A673 (cell line): ENCODE data around the gene IL18R1. TPM values are rescaled to one million over a fixed set of nuclear protein-coding genes. Genes with fewer than 3 reads are reported as not detected.

Source experiments
- BruUV-seq: library from RNA; stranded (reverse); fragments of 400-500 nt; replicated peaks from 2 replicates; lab custom pipeline; 2021; lab: Mats Ljungman, UMichigan
- CTCF ChIA-PET: fragments of 300-600 bp; sonication (Branson Sonifier 250); formaldehyde crosslinking; loops from one replicate; lab custom pipeline; 2022; ENCODE audit warnings: antibody characterized with exemption; lab: Charles Lee
- POLR2A ChIA-PET: fragments of 300-600 bp; sonication (Branson Sonifier 250); formaldehyde crosslinking; loops from one replicate; lab custom pipeline; 2022; ENCODE audit warnings: antibody characterized with exemption; ENCODE audit not compliant: low non-redundant PET; lab: Charles Lee
- DNase-seq: peaks from one replicate; pipeline ENCODE4 v3.0.0-alpha.2; 2015; ENCODE audit warnings: low spot score
- H3K27ac ChIP-seq: fragments of 200-600 bp; sonication (generic); 2 replicates; pipeline ENCODE4 v1.5.1; 2016; ENCODE audit warnings: mixed run types, low read depth, mild to moderate bottlenecking, mixed read lengths, antibody characterized with exemption, low read length; ENCODE audit not compliant: poor library complexity, severe bottlenecking
- H3K27me3 ChIP-seq: fragments of 200-600 bp; sonication (generic); replicated peaks from 2 replicates; pipeline ENCODE4 v1.6.1; 2017; ENCODE audit warnings: mixed run types, low read depth, mild to moderate bottlenecking, mixed read lengths, antibody characterized with exemption, low read length; ENCODE audit not compliant: insufficient read depth, poor library complexity
- H3K36me3 ChIP-seq: fragments of 200-600 bp; sonication (generic); 2 replicates; pipeline ENCODE4 v1.6.1; 2016; ENCODE audit warnings: mixed run types, mild to moderate bottlenecking, mixed read lengths, antibody characterized with exemption, low read length; ENCODE audit not compliant: insufficient read depth, poor library complexity, severe bottlenecking
- H3K4me1 ChIP-seq: fragments of 200-600 bp; sonication (generic); 2 replicates; pipeline ENCODE4 v1.6.1; 2017; ENCODE audit warnings: mixed run types, mild to moderate bottlenecking, mixed read lengths, antibody characterized with exemption, low read length; ENCODE audit not compliant: insufficient read depth, poor library complexity, severe bottlenecking
- H3K4me3 ChIP-seq: fragments of 200-600 bp; sonication (generic); 2 replicates; pipeline ENCODE4 v1.5.1; 2016; ENCODE audit warnings: low read depth, mixed run types, mild to moderate bottlenecking, mixed read lengths, low read length; ENCODE audit not compliant: poor library complexity, severe bottlenecking
- H3K9me3 ChIP-seq: fragments of 200-600 bp; sonication (generic); 2 replicates; pipeline ENCODE4 v1.6.1; 2016; ENCODE audit warnings: mixed run types, low read depth, mild to moderate bottlenecking, mixed read lengths, antibody characterized with exemption, low read length; ENCODE audit not compliant: poor library complexity, severe bottlenecking
- EZH2 ChIP-seq: fragments of 200-600 bp; sonication (generic); IDR thresholded peaks from 2 replicates; pipeline ENCODE4 v1.6.1; 2017; ENCODE audit warnings: borderline replicate concordance, low read depth, mild to moderate bottlenecking, mixed read lengths, antibody characterized with exemption, low read length; ENCODE audit not compliant: poor library complexity, severe bottlenecking
- intact Hi-C: fragments of 100-400 bp; cut with micrococcal nuclease; formaldehyde crosslinking; loops from one replicate; pipeline ENCODE4 v1.10.0; 2022; ENCODE audit not compliant: unreplicated experiment
- total RNA-seq: library from RNA; stranded (reverse); gene quantifications from 2 replicates; pipeline ENCODE4 v1.2.3, GENCODE V29; 2021
- TF ChIP-seq, protein P1 (sequence below): fragments of 300-800, 200-600 bp; sonication (generic); conservative IDR thresholded peaks from 2 replicates; pipeline ENCODE4 v1.5.1; 2017; ENCODE audit warnings: low read depth, mild to moderate bottlenecking, antibody characterized with exemption, low read length, moderate library complexity, mixed read lengths

Gene IL18R1
- total RNA-seq, 1 experiment from 2014 or later, result not detected

DNA sequence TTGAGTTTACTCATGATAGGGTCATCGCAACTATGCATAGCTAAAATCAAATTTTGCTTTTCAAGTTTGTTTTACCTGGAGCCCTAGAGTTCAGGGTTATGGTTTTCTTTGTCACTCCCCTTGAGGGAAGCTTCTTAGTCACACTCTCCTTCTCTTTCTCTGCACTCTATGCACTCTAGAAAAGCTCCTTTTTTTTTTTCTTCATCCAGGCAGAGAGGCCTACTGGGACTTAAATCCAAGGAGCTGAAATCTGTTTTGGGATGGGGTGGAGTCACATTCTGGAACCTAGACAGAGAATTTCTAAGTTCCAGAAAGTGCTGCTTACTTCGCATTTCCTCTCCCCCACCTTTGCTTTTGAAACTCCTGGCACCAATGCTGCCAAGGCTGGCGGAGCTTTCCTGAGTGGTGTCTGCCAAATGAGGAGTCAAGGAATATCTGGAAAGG is 19.1 kb upstream of the IL18R1 start:
- intact Hi-C loops, result no loop called here
- Histone ChIP-seq H3K9me3 (no peaks in the 10 kb centered on the region), H3K4me1 (no peaks in the 10 kb centered on the region), H3K27me3 (peaks cover 4% of the 10 kb centered on the region), H3K36me3 (no peaks in the 10 kb centered on the region), H3K4me3 (no peak overlapping the region), H3K27ac (no peak overlapping the region)
- ChIA-PET CTCF (no interaction called here), POLR2A (interaction anchor here (0.6 kb wide), 1 partner anchor 86 kb away, joined by 4 read pairs; no protein-coding TSS in a partner anchor)
- DNase-seq, result no peak
- TF ChIP-seq EZH2, result no peak
- TF ChIP-seq, protein P1, sequence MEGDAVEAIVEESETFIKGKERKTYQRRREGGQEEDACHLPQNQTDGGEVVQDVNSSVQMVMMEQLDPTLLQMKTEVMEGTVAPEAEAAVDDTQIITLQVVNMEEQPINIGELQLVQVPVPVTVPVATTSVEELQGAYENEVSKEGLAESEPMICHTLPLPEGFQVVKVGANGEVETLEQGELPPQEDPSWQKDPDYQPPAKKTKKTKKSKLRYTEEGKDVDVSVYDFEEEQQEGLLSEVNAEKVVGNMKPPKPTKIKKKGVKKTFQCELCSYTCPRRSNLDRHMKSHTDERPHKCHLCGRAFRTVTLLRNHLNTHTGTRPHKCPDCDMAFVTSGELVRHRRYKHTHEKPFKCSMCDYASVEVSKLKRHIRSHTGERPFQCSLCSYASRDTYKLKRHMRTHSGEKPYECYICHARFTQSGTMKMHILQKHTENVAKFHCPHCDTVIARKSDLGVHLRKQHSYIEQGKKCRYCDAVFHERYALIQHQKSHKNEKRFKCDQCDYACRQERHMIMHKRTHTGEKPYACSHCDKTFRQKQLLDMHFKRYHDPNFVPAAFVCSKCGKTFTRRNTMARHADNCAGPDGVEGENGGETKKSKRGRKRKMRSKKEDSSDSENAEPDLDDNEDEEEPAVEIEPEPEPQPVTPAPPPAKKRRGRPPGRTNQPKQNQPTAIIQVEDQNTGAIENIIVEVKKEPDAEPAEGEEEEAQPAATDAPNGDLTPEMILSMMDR, result no peak
- BruUV-seq, result no TSS peak

DNA sequence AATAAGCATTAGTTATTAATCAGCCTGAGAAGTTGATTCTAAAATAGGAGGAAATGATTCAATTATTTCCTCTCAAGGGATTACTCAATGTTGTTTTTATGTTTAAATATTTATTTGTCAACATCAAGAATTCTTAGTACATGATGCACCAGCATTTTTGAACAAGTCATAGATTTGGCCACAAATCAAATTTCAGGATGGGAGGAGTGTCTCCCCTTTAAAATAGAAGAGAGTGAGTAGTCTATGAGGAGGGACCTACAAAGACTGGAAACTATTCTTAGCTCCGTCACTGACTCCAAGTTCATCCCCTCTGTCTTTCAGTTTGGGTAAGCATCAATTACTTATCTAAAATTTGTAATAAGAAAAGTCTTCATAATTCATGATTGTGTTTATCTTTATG is 18.6 kb upstream of the IL18R1 start:
- no peak for TF ChIP-seq EZH2
- TF ChIP-seq, protein P1, result no peak
- Histone ChIP-seq H3K4me3 (no peak overlapping the region), H3K27me3 (peaks cover 6% of the 10 kb centered on the region), H3K27ac (no peak overlapping the region), H3K4me1 (no peaks in the 10 kb centered on the region), H3K9me3 (no peaks in the 10 kb centered on the region), H3K36me3 (no peaks in the 10 kb centered on the region)
- BruUV-seq, result no TSS peak
- intact Hi-C loops, result no loop called here
- CTCF ChIA-PET, result no interaction called here
- no peak for DNase-seq
- POLR2A ChIA-PET, result no interaction called here

DNA sequence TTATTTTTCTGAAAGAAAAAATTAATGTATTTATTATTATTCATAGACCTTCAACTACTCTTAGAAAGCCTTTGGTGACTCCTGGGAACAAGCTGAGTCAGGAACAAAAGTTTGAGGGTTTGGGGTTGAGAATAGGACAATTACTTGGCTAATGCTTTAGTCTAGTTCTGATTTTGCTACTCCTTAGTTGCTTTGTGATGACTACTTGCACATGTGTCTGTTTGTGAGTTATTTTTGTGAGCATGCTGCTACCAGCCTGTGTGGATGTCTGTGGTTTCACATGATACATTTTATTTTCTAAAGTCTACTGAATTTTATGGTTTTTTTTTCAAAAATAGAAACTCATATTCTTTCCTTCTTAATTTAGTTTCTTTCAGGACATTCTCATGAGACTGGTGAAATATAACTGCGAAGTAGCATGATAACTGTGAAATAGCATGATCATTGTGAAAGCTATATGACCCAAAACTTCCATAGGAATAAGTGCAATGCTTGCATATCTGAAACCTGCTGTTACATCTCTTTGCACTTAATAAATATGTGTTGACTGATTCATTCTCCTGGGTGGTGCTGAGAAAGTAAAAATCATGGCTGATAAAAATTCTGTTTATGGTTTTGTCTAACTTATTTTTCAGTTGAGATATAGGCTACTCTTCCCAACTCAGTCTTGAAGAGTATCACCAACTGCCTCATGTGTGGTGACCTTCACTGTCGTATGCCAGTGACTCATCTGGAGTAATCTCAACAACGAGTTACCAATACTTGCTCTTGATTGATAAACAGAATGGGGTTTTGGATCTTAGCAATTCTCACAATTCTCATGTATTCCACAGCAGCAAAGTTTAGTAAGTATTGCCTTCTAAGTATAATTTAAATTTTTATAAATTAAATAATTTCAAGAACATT is 17.9 kb upstream of the IL18R1 start:
- H3K36me3 ChIP-seq, result no peaks in the 10 kb centered on the region
- DNase-seq, result no peak
- TF ChIP-seq, protein P1, result no peak
- no peak overlapping the region for H3K27ac ChIP-seq
- ChIA-PET POLR2A (no interaction called here), CTCF (no interaction called here)
- no TSS peak for BruUV-seq
- no peak overlapping the region for H3K4me3 ChIP-seq
- peaks cover 6% of the 10 kb centered on the region for H3K27me3 ChIP-seq
- intact Hi-C loops, result no loop called here
- H3K4me1 ChIP-seq, result no peaks in the 10 kb centered on the region
- H3K9me3 ChIP-seq, result no peaks in the 10 kb centered on the region
